ENCODE measurements around the gene SLC6A7. TPM values are rescaled to one million over a fixed set of nuclear protein-coding genes. Genes with fewer than 3 reads are reported as not detected.

SLC6A7 gene
- polyA plus RNA-seq, 1 donor: 5.7 TPM

DNA sequence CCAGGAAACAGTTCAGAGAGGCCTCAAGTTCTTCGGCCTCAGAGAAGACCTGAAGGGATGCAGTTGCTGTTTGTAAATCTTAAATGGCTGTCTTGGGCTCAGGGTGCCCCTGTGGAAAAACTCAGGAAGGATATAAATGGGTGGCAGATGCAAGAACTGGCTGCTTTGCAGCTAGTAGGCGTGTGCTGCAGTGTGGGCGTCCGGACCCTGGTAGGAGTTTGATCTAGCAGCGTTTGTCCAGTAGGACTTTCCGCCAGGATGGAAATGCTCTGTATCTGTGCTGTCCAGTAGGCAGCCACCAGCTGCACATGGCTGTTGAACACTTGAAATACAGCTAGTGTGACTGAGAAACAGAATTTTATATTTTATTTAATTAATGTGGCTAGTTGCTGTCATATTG, 15.6 kb upstream of the SLC6A7 start:
- Histone ChIP-seq H3K36me3 (ENCODE audit: control insufficient read depth, insufficient read depth, low read length) (peaks cover 62% of the 10 kb centered on the region), H3K27ac (ENCODE audit: low read length) (peak overlapping the region; percentile 39), H3K4me3 (ENCODE audit: low read length) (no peak overlapping the region), H3K27me3 (ENCODE audit: control insufficient read depth, insufficient read depth, low read length) (no peaks in the 10 kb centered on the region), H3K9me3 (ENCODE audit: control insufficient read depth, low read depth, low read length) (no peaks in the 10 kb centered on the region), H3K4me1 (ENCODE audit: control insufficient read depth, insufficient read depth, low read length) (peaks cover 88% of the 10 kb centered on the region)
- 60% methylated on average over 1 of the region's 6 CpGs for WGBS (ENCODE audit: insufficient coverage, low lambda C conversion rate)
- peak in 1 of 2 donors; percentile 1 for DNase-seq

DNA sequence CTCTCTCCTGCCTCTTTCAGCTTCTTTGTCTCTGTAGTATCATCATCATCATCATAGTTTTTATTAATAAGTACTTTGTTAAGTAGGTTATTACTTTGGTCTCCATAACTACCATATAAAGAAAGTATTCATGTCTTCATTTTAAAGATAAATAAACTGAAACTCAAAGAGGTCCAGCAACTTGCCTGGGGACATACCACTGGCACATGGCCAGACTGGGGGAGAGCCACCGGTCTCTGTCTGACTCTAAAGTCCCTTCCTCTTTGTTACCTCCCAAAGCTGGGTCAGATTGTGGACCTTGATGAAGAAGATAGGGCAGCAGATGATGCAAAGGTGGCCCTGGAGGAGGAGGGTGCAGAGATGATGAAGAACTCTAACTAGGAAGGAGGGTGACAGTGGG, 14.8 kb upstream of the SLC6A7 start:
- no peaks in the 10 kb centered on the region for H3K9me3 ChIP-seq (ENCODE audit: control insufficient read depth, low read depth, low read length)
- DNase-seq: peak in 1 of 2 donors; percentile 38
- peak overlapping the region; percentile 41 for H3K27ac ChIP-seq (ENCODE audit: low read length)
- peaks cover 88% of the 10 kb centered on the region for H3K4me1 ChIP-seq (ENCODE audit: control insufficient read depth, insufficient read depth, low read length)
- H3K36me3 ChIP-seq (ENCODE audit: control insufficient read depth, insufficient read depth, low read length): peaks cover 65% of the 10 kb centered on the region
- WGBS (ENCODE audit: insufficient coverage, low lambda C conversion rate): no CpG with 5 or more reads among the region's 1 CpG
- no peaks in the 10 kb centered on the region for H3K27me3 ChIP-seq (ENCODE audit: control insufficient read depth, insufficient read depth, low read length)
- no peak overlapping the region for H3K4me3 ChIP-seq (ENCODE audit: low read length)

DNA sequence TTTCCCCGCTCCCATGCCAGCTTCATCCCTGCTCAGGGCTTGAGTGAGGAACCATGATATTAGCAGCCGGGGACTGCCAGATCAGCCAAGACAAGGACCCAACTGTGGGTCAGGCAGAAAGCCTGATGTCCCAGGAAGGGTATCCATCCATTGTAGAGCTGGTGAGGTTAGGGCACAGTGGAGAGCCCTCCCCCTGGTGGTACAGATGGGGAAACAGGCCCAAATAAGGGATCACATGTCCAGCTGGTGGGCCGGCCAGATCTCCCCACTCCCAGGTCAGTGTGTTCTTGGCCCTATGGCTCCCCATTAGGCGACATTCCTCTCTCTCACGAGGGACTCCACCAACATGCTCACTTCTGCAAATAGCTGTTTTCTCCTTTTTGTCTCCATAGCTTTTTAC, 14.3 kb upstream of the SLC6A7 start:
- Histone ChIP-seq H3K4me1 (ENCODE audit: control insufficient read depth, insufficient read depth, low read length) (peaks cover 89% of the 10 kb centered on the region), H3K9me3 (ENCODE audit: control insufficient read depth, low read depth, low read length) (no peaks in the 10 kb centered on the region), H3K36me3 (ENCODE audit: control insufficient read depth, insufficient read depth, low read length) (peaks cover 61% of the 10 kb centered on the region), H3K4me3 (ENCODE audit: low read length) (no peak overlapping the region), H3K27me3 (ENCODE audit: control insufficient read depth, insufficient read depth, low read length) (no peaks in the 10 kb centered on the region), H3K27ac (ENCODE audit: low read length) (peak overlapping the region; percentile 41)
- peak in 1 of 2 donors; percentile 36 for DNase-seq
- WGBS (ENCODE audit: insufficient coverage, low lambda C conversion rate): no CpG with 5 or more reads among the region's 5 CpGs

DNA sequence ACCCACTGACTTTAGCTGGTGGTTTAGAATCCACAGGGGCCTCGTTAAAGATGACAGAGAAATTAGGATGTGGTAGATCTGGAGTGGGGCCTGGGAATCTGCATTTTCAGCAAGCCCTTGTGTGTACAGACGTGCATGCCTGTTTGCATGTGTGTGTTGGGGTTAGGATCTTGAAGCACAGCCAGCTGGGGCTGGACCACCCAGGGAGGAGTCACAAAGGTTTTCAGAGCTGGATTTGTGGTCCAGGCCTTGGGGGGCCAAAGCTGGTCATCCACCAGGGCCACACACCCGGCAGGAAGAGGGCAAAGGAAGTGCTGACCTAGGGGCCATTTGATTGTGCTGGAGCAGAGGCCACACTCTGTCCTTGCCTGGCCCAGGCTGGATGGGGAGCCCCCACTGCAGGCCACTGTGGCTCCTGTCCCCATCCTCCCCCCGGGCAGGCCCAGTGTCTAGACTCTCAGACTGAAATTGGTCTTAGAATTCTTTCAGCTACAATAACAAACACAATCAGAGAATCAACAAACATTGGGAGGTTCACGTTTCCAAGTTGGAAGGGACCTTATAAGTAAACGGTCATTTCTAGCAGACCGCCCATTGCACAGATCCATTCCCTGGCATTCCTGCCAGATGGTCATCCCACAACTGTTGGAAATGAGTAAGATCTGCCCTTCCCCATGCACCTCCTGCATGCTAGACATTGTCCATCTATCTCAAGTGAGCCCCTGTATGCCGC, 13.0 kb upstream of the SLC6A7 start:
- no CpG with 5 or more reads among the region's 8 CpGs for whole genome bisulfite sequencing (ENCODE audit: insufficient coverage, low lambda C conversion rate)
- Histone ChIP-seq H3K36me3 (ENCODE audit: control insufficient read depth, insufficient read depth, low read length) (peaks cover 54% of the 10 kb centered on the region), H3K4me3 (ENCODE audit: low read length) (no peak overlapping the region), H3K9me3 (ENCODE audit: control insufficient read depth, low read depth, low read length) (no peaks in the 10 kb centered on the region), H3K27ac (ENCODE audit: low read length) (peak overlapping the region; percentile 90), H3K4me1 (ENCODE audit: control insufficient read depth, insufficient read depth, low read length) (peaks cover 96% of the 10 kb centered on the region), H3K27me3 (ENCODE audit: control insufficient read depth, insufficient read depth, low read length) (no peaks in the 10 kb centered on the region)
- DNase-seq: peak in 1 of 2 donors; percentile 16

DNA sequence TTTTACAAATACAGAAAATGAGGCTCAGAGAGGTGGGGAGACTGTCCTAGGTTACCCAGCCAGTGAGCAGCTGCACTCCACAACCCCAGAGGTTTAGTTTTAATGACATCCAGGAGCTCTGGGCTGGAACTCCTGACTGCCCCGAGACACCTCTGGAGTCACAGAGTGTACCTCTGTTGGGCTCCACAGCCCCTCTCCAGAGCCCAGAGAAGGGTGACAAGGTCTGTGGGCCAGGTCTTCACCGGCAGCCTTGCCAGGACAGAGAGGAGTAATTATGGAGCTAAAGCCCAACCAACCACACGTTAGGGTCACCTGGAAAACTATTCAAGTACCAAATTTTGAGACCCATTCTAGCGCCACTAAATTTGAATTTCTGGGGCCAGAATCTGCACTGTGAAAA, 12.1 kb upstream of the SLC6A7 start:
- DNase-seq: no peak
- no CpG with 5 or more reads among the region's 4 CpGs for WGBS (ENCODE audit: insufficient coverage, low lambda C conversion rate)
- H3K36me3 ChIP-seq (ENCODE audit: control insufficient read depth, insufficient read depth, low read length): peaks cover 54% of the 10 kb centered on the region
- no peaks in the 10 kb centered on the region for H3K27me3 ChIP-seq (ENCODE audit: control insufficient read depth, insufficient read depth, low read length)
- peak overlapping the region; percentile 90 for H3K27ac ChIP-seq (ENCODE audit: low read length)
- H3K4me1 ChIP-seq (ENCODE audit: control insufficient read depth, insufficient read depth, low read length): peaks cover 96% of the 10 kb centered on the region
- H3K4me3 ChIP-seq (ENCODE audit: low read length): no peak overlapping the region
- H3K9me3 ChIP-seq (ENCODE audit: control insufficient read depth, low read depth, low read length): no peaks in the 10 kb centered on the region

DNA sequence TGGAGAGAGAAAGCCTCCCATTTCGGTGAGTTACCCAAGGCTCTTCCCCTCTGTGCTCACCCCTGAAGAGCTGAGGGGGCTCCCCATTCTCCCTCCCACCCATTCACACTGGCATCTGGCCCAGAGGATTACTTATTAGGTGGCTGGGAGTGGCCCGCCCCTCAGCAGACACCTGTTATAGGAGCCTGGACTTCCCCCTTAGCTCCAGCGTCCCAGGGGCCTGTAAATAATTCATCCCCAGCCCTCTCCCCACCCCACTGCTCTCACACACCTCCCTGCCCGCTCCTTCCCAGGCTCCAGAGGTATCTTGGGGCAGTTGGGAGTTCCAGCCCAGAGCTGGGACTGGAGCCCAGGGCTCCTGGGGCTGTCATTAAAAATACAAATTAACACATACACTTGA, 11.6 kb upstream of the SLC6A7 start:
- peaks cover 96% of the 10 kb centered on the region for H3K4me1 ChIP-seq (ENCODE audit: control insufficient read depth, insufficient read depth, low read length)
- peaks cover 56% of the 10 kb centered on the region for H3K36me3 ChIP-seq (ENCODE audit: control insufficient read depth, insufficient read depth, low read length)
- WGBS (ENCODE audit: insufficient coverage, low lambda C conversion rate): no CpG with 5 or more reads among the region's 4 CpGs
- no peaks in the 10 kb centered on the region for H3K9me3 ChIP-seq (ENCODE audit: control insufficient read depth, low read depth, low read length)
- H3K27ac ChIP-seq (ENCODE audit: low read length): peak overlapping the region; percentile 90
- DNase-seq: peak; percentile 79 to 87
- no peaks in the 10 kb centered on the region for H3K27me3 ChIP-seq (ENCODE audit: control insufficient read depth, insufficient read depth, low read length)
- no peak overlapping the region for H3K4me3 ChIP-seq (ENCODE audit: low read length)

DNA sequence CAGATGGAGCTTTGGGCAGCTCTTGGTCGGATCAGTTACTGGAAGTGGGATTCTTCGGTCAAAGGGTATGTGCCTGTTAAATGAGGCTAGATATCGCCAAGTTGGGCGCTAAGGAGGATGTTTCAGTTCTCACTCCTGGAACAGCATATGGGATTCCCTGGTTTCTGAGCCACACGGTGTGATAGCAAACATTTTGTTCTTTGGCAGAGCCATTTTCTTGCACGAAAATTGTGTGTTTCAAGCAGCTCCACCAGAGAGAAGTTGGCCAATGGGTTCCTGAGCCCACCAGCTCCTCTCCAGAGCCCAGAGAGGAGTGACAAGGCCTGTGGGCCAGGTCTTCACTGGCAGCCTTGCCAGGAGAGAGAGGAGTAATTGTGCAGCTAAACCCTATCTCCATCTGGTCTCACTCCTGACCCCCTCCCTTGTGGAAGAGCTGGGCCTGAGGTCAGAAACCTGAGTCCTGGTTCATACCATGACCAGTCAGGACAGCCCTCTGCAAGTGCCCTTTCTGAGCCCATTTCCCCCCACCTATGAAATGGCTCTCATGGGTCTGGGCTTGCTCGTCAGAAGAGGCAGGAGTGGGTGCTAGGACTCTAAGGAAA, 10.7 kb upstream of the SLC6A7 start:
- Histone ChIP-seq H3K4me1 (ENCODE audit: control insufficient read depth, insufficient read depth, low read length) (peaks cover 96% of the 10 kb centered on the region), H3K36me3 (ENCODE audit: control insufficient read depth, insufficient read depth, low read length) (peaks cover 57% of the 10 kb centered on the region), H3K4me3 (ENCODE audit: low read length) (no peak overlapping the region), H3K27me3 (ENCODE audit: control insufficient read depth, insufficient read depth, low read length) (no peaks in the 10 kb centered on the region), H3K9me3 (ENCODE audit: control insufficient read depth, low read depth, low read length) (no peaks in the 10 kb centered on the region), H3K27ac (ENCODE audit: low read length) (peak overlapping the region; percentile 90)
- peak in 1 of 2 donors; percentile 8 for DNase-seq
- WGBS (ENCODE audit: insufficient coverage, low lambda C conversion rate): no CpG with 5 or more reads among the region's 7 CpGs

DNA sequence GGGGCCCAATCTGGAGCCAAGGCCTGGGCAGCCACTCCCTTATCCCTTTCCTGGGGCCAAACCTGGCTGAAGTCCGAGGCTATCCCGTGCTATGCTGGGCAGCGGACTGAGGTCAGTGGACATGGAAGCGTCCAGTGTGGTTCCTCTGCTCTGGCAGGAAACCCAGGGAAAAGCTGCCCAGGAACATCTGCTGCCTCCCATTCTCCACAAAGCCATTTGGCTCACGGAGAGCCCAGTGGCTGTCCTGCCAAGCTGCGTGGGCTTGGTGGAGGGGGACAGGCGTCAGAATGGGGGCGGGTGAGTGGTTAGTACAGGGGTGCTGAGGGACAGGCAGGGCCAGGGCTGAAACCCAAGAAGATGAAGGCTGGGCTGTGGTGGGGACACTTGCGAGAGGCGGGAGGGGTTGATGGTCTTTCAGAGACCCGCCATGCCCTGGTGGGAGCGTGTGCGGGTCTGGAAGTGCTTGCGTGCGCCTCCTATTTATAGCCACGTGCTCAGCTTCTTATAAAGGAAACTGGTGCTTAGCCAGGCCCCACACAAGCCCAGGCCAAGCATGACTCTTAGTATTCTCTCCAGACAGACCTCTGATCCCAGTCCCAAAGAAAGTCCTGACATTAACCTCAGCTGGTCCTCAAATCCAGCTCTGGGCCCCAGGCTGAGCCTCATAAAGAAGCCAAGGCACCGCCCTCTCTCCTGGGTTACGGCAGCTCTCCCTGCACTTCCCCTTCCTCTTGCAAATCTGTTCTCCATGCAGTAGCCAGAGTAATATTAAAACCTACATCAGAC, 9.4 kb upstream of the SLC6A7 start:
- WGBS (ENCODE audit: insufficient coverage, low lambda C conversion rate): no CpG with 5 or more reads among the region's 18 CpGs
- no peaks in the 10 kb centered on the region for H3K27me3 ChIP-seq (ENCODE audit: control insufficient read depth, insufficient read depth, low read length)
- no peak overlapping the region for H3K4me3 ChIP-seq (ENCODE audit: low read length)
- peak; percentile 75 to 90 for DNase-seq
- peaks cover 58% of the 10 kb centered on the region for H3K36me3 ChIP-seq (ENCODE audit: control insufficient read depth, insufficient read depth, low read length)
- H3K27ac ChIP-seq (ENCODE audit: low read length): peak overlapping the region; percentile 90
- H3K9me3 ChIP-seq (ENCODE audit: control insufficient read depth, low read depth, low read length): no peaks in the 10 kb centered on the region
- peaks cover 97% of the 10 kb centered on the region for H3K4me1 ChIP-seq (ENCODE audit: control insufficient read depth, insufficient read depth, low read length)

DNA sequence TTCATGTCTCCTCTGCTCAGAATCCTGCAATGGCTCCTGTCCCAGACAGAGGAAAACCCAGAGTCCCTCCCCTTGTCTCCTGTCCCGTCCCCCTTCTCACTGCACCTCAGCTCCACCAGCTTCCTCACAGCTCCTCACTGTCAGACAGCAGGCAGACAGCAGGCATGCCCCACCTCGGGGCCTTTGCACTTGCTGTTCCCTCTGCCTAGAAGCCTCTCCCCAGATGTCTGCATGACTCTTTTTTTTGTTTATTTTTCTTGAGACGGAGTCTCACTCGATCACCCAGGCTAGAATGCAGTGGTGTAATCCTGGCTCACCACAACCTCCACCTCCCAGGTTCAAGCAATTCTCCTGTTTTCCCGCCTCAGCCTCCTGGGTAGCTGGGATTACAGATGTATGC, 8.8 kb upstream of the SLC6A7 start:
- Histone ChIP-seq H3K4me3 (ENCODE audit: low read length) (no peak overlapping the region), H3K27ac (ENCODE audit: low read length) (peak overlapping the region; percentile 90), H3K27me3 (ENCODE audit: control insufficient read depth, insufficient read depth, low read length) (no peaks in the 10 kb centered on the region), H3K9me3 (ENCODE audit: control insufficient read depth, low read depth, low read length) (no peaks in the 10 kb centered on the region), H3K36me3 (ENCODE audit: control insufficient read depth, insufficient read depth, low read length) (peaks cover 55% of the 10 kb centered on the region), H3K4me1 (ENCODE audit: control insufficient read depth, insufficient read depth, low read length) (peaks cover 97% of the 10 kb centered on the region)
- WGBS (ENCODE audit: insufficient coverage, low lambda C conversion rate): no CpG with 5 or more reads among the region's 5 CpGs
- DNase-seq: no peak

DNA sequence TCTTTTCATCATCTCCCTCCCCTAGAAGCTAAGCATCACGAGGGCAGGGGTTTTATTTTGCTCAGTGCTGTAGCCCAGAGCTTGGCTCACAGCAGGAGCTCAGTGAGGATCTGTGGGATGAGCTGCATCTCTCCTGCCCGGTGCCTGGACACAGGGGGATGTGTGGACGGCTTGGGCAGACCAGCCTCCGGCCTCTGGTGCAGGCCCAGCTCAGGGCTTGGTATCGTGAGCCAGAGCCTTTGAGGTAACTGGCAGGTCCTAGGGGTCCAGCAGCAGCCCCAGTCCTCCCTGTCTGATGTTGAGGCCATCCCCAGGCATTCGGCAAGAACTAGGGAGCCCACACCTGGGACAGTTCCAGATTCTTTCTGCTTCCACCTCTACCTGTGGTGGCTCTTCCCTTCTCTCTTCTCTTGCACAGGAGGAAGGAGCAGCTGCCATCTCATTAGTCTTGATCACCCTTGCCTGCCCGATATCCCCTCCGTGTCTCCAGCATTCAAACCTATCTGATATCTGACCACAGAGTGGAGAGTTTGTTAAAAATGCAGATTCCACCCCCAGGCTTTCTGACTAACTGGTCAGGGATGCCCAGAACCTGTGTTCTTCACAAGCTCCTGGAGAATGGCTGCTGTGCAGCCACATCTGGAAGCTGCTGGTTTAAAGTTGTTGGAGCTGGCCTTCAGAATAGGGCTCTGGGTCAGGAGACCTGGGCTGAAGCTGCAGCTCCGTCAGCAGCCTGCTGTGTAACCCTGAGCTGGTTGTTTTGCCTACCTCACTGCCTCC, 7.9 kb upstream of the SLC6A7 start:
- DNase-seq: no peak
- no CpG with 5 or more reads among the region's 9 CpGs for WGBS (ENCODE audit: insufficient coverage, low lambda C conversion rate)
- Histone ChIP-seq H3K27ac (ENCODE audit: low read length) (peak overlapping the region; percentile 90), H3K4me1 (ENCODE audit: control insufficient read depth, insufficient read depth, low read length) (peaks cover 97% of the 10 kb centered on the region), H3K27me3 (ENCODE audit: control insufficient read depth, insufficient read depth, low read length) (no peaks in the 10 kb centered on the region), H3K9me3 (ENCODE audit: control insufficient read depth, low read depth, low read length) (no peaks in the 10 kb centered on the region), H3K4me3 (ENCODE audit: low read length) (no peak overlapping the region), H3K36me3 (ENCODE audit: control insufficient read depth, insufficient read depth, low read length) (peaks cover 52% of the 10 kb centered on the region)

All from large intestine (tissue), 3 donors.